GM19395 (cell line): ENCODE measurements around the gene POLR3B.

Source experiments
- ATAC-seq: cut with Tn5 transposase; IDR thresholded peaks from one replicate; pipeline ENCODE4 v1.9.1; 2021; ENCODE audit warnings: mild to moderate bottlenecking, moderate library complexity; ENCODE audit not compliant: unreplicated experiment

POLR3B gene

GRCh38 chr12:106527356-106527755 lies 169.8 kb downstream of the POLR3B start:
- ATAC-seq, result no peak

GRCh38 chr12:106541201-106541600 lies 183.7 kb downstream of the POLR3B start:
- no peak for ATAC-seq

DNA sequence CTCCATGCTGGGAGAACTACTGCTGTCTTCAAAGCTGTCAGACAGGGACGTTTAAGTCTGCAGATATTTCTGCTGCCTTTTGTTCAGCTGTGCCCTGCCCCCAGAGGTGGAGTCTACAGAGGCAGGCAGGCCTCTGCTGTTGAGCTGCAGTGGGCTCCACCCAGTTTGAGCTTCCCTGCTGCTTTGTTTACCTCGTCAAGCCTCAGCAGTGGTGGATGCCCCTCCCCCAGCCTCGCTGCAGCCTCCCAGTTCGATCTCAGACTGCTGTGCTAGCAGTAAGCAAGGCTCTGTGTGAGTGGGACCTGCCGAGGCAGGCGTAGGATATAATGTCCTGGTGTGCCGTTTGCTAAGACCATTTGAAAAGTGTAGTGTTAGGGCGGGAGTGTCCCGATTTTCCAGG lies 193.9 kb downstream of the POLR3B start:
- no peak for ATAC-seq

- no peak for ATAC-seq
Measured at GRCh38 chr12:106552228-106552627, 194.7 kb downstream of the POLR3B start.
